Stomach smooth muscle (tissue), 2 donors: ENCODE measurements around the gene SULT1B1.
"Not testable (repeated sequence)": the region's sequence is repeated elsewhere in the genome, so short reads cannot be mapped to it uniquely, and the experiment has no call there.

ENCODE experiments used
- H3K27ac ChIP-seq: one replicate; pipeline ENCODE4 v1.7.0; 2013; ENCODE audit warnings: mild to moderate bottlenecking, low read length, inconsistent platforms
- H3K27me3 ChIP-seq, 2 donors: one replicate each; pipeline ENCODE4 v1.7.0; 2013; ENCODE audit warnings: low read length in 2 of 2; ENCODE audit not compliant: insufficient read depth in 2 of 2, control insufficient read depth in 1 of 2
- H3K36me3 ChIP-seq, 2 donors: one replicate each; pipeline ENCODE4 v1.7.0; 2013; ENCODE audit warnings: low read length in 2 of 2; ENCODE audit not compliant: control insufficient read depth in 2 of 2, insufficient read depth in 2 of 2
- H3K4me1 ChIP-seq: one replicate; pipeline ENCODE4 v1.7.0; 2013; ENCODE audit warnings: low read length; ENCODE audit not compliant: control insufficient read depth, insufficient read depth
- H3K4me3 ChIP-seq, 2 donors: one replicate each; pipeline ENCODE4 v1.7.0; 2013; ENCODE audit warnings: low read length in 2 of 2
- H3K9ac ChIP-seq, 2 donors: one replicate each; pipeline ENCODE4 v1.7.0; 2013; ENCODE audit warnings: low read length in 2 of 2, mild to moderate bottlenecking in 1 of 2
- H3K9me3 ChIP-seq, 2 donors: one replicate each; pipeline ENCODE4 v1.7.0; 2013; ENCODE audit warnings: low read length in 2 of 2; ENCODE audit not compliant: control insufficient read depth in 2 of 2
- donor health status: healthy.
- donor health status: Pancreatic carcinoma.

Gene SULT1B1

DNA sequence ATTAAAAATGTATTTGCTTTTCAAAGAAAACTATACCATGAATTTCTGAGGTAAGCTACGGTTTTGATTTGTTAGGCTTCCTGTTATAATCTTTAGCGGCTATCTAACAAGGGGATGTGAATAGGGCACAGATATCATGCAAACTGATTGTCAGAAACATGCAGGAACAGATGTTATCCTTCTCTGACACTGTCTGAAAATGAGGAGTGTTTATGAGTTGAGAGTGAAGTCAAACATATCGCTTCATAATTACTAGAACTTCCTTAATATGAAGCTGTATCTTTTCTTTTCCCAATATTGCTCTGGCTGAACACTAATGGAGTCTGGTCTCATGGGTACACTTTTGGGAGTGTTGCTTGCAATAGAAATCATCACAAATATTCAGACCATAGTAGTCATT, 16.3 kb upstream of the SULT1B1 start:
- H3K4me1 ChIP-seq = no peaks in the 10 kb centered on the region
- no peaks in the 10 kb centered on the region for H3K27me3 ChIP-seq
- H3K36me3 ChIP-seq = no peaks in the 10 kb centered on the region
- H3K9me3 ChIP-seq = no peaks in the 10 kb centered on the region
- H3K9ac ChIP-seq = no peak overlapping the region
- no peak overlapping the region for H3K27ac ChIP-seq
- H3K4me3 ChIP-seq = no peak overlapping the region

DNA sequence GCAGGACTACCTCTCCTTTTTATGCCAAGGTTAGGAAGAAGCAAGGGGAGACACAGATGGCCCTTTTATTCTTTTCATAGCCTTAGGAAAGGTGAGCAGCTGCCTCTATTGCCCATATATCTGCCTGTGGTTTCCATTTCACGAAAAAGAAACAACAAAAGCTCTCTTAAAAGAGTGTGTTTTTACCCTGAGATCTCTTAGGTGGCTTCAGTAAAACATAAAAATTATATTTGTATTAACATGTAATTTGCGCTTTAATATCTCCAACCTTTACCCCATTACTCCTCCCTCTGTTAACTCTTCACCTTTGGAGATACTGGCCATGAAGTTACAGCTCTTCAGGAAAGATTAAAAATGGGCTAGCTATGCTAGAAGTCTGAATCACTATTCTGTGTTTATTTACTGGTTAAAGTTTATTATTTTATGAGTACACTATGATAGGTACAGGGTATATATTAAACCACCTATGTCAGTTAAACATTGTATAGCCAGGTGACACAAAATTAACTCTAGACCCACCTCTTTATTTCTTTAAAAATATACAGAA, 15.0 kb upstream of the SULT1B1 start:
- Histone ChIP-seq H3K9me3 (no peaks in the 10 kb centered on the region), H3K27ac (no peak overlapping the region), H3K9ac (no peak overlapping the region), H3K36me3 (no peaks in the 10 kb centered on the region), H3K4me1 (no peaks in the 10 kb centered on the region), H3K27me3 (no peaks in the 10 kb centered on the region), H3K4me3 (no peak overlapping the region)

DNA sequence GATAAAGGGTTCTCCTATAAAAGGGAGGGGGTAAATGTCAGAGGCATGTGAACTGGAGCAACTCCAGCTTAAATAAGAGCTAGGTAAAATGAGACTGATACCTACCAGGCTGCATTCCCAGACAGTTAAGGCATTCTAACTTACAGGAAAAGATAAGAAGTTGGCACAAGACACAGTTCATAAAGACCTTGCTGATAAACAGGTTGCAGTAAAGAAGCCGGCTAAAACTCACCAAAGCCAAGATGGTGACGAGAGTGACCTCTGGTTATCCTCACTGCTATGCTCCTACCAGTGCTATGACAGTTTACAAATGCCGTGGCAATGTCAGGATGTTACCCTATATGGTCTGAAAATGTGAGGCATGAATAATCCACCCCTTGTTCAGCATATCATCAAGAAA, 13.1 kb upstream of the SULT1B1 start:
- H3K4me3 ChIP-seq = no peak overlapping the region
- H3K27ac ChIP-seq = no peak overlapping the region
- H3K36me3 ChIP-seq = no peaks in the 10 kb centered on the region
- H3K27me3 ChIP-seq = no peaks in the 10 kb centered on the region
- no peaks in the 10 kb centered on the region for H3K4me1 ChIP-seq
- no peak overlapping the region for H3K9ac ChIP-seq
- H3K9me3 ChIP-seq = no peaks in the 10 kb centered on the region

DNA sequence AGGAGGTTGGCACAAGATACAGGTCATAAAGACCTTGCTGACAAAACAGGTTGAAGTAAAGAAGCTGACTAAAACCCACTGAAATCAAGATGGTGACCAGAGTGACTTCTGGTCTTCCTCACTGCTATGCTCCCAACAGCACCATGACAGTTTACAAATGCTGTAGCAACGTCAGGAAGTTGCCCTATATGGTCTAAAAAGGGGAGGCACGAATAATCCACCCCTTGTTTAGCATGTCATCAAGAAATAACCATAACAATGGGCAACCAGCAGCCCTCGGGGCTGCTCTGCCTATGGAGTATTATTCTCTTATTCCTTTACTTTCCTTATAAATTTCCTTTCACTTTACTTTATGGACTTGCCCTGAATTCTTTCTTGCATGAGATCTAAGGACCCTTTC, 8.1 kb upstream of the SULT1B1 start:
- not testable (repeated sequence) for H3K4me3 ChIP-seq, H3K4me1 ChIP-seq, H3K9me3 ChIP-seq, H3K27ac ChIP-seq, H3K9ac ChIP-seq, H3K36me3 ChIP-seq, H3K27me3 ChIP-seq

DNA sequence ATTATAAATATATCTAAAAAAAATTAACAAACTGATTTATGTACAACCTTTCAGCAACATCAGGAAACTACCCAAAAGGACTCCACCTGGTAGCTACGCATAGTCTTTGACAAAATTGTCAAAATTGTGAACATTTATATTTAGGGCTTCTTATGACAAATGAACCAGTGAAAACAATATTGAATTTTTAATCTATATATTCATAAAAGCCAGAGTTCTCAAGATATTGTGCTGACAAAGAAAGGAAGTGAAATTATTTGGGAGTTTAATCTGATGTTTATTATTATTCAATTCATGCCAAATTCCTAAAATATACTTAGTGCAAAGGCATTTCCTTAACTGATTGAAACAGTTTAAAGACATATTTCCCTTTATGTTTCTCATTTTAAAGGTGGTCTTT, 5.3 kb upstream of the SULT1B1 start:
- no peaks in the 10 kb centered on the region for H3K4me1 ChIP-seq
- H3K27ac ChIP-seq = no peak overlapping the region
- H3K9me3 ChIP-seq = no peaks in the 10 kb centered on the region
- no peak overlapping the region for H3K9ac ChIP-seq
- no peaks in the 10 kb centered on the region for H3K27me3 ChIP-seq
- no peaks in the 10 kb centered on the region for H3K36me3 ChIP-seq
- no peak overlapping the region for H3K4me3 ChIP-seq

GRCh38 chr4:69764311-69764710, 3.9 kb upstream of the SULT1B1 start:
- H3K36me3 ChIP-seq = no peaks in the 10 kb centered on the region
- H3K27me3 ChIP-seq = no peaks in the 10 kb centered on the region
- H3K4me1 ChIP-seq = no peaks in the 10 kb centered on the region
- no peak overlapping the region for H3K9ac ChIP-seq
- no peak overlapping the region for H3K27ac ChIP-seq
- no peak overlapping the region for H3K4me3 ChIP-seq
- H3K9me3 ChIP-seq = no peaks in the 10 kb centered on the region

DNA sequence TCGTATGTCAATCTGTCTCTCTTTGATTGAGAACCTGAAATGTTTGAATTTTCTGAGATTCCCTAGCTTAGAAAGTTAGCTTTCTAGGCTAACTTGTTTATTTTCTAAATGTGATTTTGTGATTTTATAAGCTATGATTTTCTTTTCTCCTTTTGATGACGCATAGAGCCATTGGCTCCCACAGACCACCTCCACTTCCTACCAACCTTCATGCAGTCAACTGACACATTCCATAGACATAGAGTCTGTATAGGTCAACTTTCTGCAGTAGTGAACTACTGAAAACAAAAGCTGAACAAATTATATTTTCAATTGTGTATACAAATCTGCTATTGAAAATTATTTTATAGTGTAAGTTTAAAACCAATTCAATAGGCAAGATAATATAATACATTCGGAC, 2.8 kb upstream of the SULT1B1 start:
- H3K36me3 ChIP-seq = no peaks in the 10 kb centered on the region
- H3K4me1 ChIP-seq = no peaks in the 10 kb centered on the region
- H3K9me3 ChIP-seq = no peaks in the 10 kb centered on the region
- H3K27ac ChIP-seq = no peak overlapping the region
- H3K9ac ChIP-seq = no peak overlapping the region
- H3K4me3 ChIP-seq = no peak overlapping the region
- no peaks in the 10 kb centered on the region for H3K27me3 ChIP-seq

GRCh38 chr4:69759189-69759604, 1.2 kb downstream of the SULT1B1 start:
- Histone ChIP-seq H3K9ac (no peak overlapping the region), H3K27me3 (no peaks in the 10 kb centered on the region), H3K4me1 (no peaks in the 10 kb centered on the region), H3K27ac (no peak overlapping the region), H3K9me3 (no peaks in the 10 kb centered on the region), H3K4me3 (no peak overlapping the region), H3K36me3 (no peaks in the 10 kb centered on the region)

DNA sequence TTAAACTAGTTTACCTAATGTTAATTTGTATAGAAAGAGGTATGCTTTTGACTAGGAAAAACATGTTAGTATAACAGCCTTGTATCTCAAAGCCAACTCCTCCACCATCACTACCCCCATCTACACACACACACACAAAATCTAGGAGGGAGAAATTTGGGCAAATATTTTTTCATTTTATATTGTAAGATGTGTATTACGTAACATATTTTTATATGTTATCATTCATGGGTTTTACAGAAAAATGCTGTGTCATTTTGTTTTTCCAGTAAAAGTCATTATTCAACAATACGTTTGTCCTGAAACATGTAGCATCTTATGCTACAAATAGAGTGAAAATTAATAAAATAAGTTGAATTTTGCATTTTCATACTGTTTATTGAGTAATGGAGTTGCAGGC, 3.0 kb downstream of the SULT1B1 start:
- no peaks in the 10 kb centered on the region for H3K36me3 ChIP-seq
- H3K27ac ChIP-seq = no peak overlapping the region
- no peak overlapping the region for H3K9ac ChIP-seq
- no peaks in the 10 kb centered on the region for H3K9me3 ChIP-seq
- no peaks in the 10 kb centered on the region for H3K4me1 ChIP-seq
- H3K27me3 ChIP-seq = no peaks in the 10 kb centered on the region
- H3K4me3 ChIP-seq = no peak overlapping the region

GRCh38 chr4:69754926-69755580, 5.4 kb downstream of the SULT1B1 start:
- Histone ChIP-seq H3K36me3 (no peaks in the 10 kb centered on the region), H3K4me1 (no peaks in the 10 kb centered on the region), H3K4me3 (no peak overlapping the region), H3K27ac (no peak overlapping the region), H3K9me3 (no peaks in the 10 kb centered on the region), H3K9ac (no peak overlapping the region), H3K27me3 (no peaks in the 10 kb centered on the region)

DNA sequence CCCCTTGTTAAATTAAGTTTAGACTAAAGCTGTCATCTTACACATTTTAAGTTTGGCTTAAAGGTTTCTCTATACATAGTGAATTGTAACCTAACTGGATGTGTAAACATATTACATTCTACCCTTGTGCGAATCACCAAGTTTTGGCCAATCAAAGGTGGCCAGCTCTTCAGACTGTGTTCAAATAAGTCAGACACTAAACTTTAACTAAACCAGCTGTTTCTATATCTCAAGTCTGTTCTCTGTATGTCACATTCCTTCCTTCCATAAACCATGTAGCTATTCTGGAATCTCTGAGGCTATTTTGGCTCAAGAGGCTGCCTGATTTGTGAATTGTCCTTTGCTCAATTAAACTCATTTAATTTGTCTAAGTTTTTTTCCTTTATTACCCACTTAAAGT, 6.7 kb downstream of the SULT1B1 start:
- Histone ChIP-seq H3K4me3 (no peak overlapping the region), H3K36me3 (no peaks in the 10 kb centered on the region), H3K27me3 (no peaks in the 10 kb centered on the region), H3K27ac (no peak overlapping the region), H3K4me1 (no peaks in the 10 kb centered on the region), H3K9me3 (no peaks in the 10 kb centered on the region), H3K9ac (no peak overlapping the region)
